Measurements from ENCODE around the gene PPFIA1. TPM values are rescaled to one million over a fixed set of nuclear protein-coding genes. Genes with fewer than 3 reads are reported as not detected.
"Not testable (repeated sequence)": the region's sequence is repeated elsewhere in the genome, so short reads cannot be mapped to it uniquely, and the experiment has no call there.

PPFIA1 gene
- polyA plus RNA-seq, 5 donors, result 39.4 to 55.0 (median 46.9) TPM

DNA sequence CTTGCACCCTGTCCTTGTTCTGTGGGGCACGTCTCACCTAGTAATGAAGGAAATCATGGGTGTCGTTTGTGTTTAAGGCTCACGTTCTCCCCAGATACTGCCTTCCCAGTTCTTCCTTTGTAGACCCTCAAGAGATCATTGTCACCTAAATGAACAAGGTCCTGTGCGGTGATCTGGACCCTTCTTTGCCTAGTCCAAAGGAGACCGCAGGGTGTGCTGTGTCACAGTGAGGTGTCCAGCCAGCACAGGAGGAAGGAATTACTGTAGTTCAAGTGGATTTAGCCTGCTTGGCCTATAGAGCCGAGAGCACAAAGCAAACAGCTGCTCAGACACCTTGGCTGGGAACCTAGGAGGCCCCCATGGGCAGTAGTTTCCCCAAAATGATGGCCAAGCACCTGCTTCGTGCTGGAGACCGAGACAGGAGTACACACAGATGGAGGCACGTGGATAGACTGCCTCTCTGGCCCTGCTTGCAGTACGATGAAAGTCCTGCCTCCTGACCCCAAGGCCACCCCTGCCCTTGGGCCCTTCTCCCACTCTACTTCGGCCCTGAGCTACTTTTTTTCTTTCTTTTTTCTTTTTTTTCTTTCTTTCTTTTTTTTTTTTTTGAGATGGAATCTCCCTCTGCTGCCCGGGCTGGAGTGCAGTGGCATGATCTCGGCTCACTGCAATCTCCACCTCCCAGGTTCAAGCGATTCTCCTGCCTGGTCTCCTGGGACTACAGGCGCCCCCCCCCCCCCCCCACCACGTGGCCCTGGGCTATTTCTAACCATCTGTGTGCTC is 19.4 kb upstream of the PPFIA1 start:
- DNase-seq, result peak in 1 of 2 donors; percentile 7

DNA sequence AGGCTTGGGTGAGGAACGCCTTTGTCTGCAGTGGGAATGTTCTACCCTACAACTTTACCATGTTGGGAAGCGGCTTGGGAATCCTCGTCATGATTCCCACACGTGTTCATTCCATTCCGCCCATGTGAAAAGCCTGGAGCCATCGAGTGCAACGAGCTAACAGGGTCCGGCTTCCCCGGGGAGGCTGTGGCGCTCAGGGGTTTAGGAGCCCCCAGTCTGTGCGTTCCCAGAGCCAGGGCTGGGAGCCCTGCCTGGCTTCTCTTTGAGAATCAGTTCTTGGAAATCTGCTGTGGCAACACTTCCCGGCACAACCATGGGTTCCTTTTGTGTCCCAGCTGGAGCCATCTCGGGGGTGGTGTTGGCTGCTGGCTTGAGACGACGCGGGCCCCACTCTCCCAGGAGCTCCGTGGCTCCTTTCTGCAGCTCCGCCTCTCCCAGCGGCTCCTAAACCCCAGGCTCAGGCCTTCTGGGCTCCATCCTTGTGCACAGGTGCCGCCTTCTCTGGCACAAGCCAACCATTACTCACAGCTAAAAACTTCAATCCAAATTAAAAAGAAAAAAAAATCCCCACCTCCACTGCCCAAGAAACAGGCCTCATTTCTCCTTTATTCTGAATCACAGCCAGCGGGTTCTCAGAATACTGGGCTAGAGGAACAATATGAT is 18.7 kb upstream of the PPFIA1 start:
- DNase-seq, result no peak

DNA sequence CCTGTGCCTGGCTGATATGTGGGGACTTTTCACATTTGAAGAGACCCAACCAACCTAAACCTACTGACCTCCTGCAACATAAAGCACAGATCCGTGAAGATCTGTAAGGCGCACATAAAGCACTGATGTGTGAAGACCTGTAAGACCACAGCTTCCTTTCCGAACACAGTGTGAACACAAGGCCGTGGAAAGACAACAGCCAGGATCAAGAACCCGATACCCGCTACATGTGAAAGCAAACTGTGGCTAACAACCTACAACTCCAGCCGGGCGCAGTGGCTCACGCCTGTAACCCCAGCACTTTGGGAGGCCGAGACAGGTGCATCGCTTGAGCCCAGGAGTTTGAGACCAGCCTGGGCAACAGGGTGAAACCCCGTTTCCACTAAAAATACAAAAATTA is 17.6 kb upstream of the PPFIA1 start:
- no peak for DNase-seq

DNA sequence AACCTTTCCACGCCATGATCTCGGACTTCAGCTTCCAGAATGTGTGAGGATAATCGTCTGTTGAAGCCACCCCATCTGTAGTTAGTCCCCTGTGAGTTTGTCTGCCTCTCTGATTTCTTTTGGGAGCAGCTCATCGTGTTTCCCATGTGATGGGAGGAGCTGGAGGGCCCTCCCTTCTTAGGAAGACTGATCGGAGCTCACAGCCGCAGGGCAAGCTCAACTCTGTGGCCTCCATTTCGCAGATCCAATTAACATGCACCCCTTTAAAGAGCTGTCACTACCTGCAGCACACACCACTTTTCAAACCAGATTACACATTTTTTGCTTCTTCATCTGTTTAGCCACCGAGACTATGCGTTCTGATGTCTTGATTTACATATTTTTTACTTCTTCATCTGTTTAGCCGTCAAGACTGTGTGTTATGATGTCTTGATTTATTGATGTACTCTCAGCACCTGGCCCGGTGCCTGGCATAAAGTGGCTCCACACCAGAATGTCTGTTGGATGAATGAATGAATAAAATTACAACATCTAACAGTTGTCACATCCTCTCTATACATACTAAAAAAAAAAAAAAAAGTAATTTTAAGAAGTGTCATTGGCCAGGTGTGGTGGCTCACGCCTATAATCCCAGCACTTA is 14.9 kb upstream of the PPFIA1 start:
- DNase-seq, result no peak

DNA sequence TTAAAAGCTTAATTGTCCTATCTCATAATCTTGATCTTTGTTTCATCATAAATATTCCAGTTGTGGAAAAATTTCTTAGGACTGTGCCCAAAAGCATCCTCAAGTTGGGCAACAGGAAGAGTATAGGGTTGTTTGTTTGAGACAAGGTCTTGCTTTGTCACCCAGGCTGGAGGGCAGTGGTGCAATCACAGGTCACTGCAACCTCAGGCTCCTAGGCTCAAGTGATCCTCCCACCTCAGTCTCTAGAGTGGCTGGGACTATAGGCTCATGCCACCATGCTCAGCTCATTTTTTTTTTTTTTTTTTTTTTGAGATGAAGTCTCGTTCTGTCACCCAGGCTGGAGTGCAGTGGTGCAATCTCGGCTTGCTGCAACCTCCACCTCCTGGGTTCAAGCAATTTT is 11.4 kb upstream of the PPFIA1 start:
- not testable (repeated sequence) for DNase-seq

DNA sequence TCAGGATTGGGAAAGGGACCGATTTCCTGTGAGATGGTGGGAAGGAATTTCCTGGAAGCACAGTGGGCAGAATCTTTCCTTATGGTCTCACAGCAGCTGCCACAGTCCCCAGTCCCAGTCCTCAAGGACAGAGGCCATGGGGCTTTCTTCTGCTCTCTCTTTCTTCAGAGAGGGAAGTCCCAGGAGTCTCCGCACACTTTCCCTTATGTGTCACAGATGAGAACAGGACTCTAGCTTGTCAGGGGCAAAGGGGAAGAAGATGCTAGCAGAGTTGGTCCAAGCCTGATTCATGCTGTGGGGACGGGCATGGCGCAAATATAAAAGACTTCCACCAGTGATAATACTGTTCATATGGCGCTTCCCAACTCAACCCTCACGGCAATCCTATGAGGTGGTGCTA is 7.5 kb upstream of the PPFIA1 start:
- DNase-seq, result no peak

DNA sequence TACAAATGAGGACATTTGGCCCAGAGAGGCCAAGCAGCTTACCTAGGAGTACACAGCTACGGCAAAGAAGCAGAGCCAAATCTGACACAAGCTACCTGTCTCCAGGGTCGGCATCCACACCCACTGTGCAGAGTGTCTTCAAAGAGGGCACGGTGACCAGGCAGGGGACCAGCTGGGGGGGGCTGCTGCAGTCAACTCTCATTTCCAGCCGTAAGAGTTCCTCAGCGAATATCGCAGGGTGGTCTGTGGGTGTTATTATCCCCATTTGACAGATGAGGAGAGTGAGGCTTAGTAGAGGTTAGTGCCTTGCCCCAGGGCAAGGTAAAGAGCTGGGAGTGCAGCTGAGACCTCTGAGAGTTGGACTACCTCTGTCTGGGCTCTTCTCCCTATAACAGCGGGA is 7.1 kb upstream of the PPFIA1 start:
- no peak for DNase-seq

DNA sequence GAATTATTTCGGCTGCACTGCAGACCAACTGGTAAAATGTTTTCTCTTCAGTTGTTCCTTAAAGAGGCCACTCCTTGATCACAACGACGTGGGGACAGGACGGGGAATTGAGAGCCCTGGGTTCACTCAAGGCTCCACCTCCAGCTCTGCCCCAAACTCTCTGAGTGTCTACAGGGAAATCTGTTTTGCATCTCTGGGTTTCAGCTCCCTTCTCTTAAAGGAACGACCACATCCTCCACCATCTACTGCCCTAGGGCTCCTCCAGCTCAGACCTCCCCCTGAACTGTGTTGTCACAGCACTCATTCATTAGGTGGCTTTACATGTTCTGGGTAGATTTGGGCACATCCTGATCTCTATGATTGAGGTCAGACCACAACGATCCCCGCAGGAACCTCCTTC is 5.1 kb upstream of the PPFIA1 start:
- DNase-seq, result no peak

DNA sequence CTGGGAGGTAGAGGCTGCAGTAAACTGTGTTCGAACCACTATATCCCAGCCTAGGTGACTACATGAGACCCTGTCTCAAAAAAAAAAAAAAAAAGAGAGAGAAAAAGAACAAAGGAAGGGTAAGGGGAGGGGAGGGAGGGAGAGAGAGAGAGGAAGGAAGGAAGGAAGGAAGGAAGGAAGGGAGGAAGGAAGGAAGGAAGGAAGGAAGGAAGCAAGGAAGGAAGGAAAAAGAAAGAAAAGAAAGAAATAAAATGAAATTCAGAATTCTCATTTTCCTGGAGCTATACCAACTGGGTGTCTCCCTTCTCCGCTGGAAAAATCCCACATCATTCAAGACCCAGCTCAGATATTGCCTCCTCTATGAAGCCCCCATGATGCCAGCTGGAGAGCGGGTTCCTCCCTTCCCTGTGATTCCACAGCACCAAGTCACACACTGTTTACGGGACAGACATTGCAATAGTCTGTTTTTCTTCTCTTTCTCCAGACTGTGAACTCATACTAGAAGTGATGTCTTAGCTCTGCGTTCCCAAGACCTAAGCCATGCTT is 3.0 kb upstream of the PPFIA1 start:
- DNase-seq, result no peak

DNA sequence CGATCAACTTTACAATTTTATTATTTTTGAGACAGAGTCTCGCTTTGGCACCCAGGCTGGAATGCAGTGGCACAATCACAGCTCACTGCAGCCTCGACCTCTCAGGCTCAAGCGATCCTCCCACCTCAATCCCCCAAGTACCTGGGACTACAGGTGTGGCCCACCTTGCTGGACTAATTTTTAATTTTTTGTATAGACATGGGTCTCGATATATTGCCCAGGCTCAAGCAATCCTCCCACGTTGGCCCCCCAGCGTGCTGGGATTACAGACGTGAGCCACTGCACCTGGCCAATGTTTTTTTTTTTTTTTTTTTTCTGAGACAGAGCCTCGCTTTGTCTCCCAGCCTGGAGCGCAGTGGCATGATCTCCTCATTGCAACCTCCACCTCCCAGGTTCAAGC is 2.0 kb upstream of the PPFIA1 start:
- no peak for DNase-seq

DNA sequence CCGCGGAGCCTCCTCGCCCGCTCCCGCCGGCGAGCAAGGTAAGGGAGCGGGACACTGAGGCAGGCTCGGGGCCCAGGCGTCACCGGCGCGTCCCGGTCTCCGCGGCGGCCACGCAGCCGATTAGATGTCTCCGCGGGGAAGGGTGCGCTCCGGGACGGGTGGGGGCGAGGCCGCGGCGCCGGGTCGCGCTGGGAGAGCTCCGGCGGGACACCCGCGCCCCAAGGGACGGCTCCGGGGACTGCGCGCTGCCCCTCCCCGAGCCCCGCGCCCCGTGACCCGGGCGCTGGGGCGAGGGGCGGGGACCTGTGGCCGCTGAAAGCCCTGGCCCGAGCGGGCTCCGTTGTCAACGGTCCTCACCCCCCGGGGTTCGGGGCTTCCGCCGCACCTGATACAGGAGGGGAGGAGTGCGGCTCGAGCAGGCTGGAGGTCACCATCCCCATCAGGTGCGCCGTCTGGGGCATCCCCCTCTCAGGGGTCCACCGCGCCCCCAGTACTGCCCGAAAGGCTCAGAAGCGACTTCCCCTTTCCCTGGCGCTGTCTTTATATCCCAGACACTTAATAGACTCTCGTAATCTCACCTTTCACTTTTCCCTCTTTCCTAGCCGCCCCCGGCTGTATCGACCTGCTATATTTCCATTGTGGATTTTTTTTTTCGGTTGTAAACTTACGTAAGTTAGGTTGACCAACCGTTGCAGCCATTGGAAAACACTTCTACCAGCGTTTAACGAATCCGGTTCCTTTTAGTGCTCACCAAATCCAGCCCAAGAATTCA is 573 bp downstream of the PPFIA1 start:
- peak; percentile 20 to 26 for DNase-seq

DNA sequence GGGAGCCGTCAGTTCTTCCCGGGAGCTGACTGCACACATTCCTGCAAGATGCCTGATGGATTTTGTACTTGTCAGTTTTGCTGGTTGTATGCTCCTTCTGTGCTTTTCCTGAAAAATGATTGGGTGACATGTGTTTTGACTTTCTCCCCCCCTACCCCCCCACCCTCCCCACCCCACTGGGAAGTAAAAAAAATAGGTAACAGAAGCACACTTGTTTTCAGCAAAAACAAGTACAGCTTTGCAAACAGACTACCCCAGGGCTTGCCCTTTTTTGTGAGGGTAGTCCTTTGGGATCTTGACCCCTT is 1.1 kb downstream of the PPFIA1 start:
- no peak for DNase-seq

DNA sequence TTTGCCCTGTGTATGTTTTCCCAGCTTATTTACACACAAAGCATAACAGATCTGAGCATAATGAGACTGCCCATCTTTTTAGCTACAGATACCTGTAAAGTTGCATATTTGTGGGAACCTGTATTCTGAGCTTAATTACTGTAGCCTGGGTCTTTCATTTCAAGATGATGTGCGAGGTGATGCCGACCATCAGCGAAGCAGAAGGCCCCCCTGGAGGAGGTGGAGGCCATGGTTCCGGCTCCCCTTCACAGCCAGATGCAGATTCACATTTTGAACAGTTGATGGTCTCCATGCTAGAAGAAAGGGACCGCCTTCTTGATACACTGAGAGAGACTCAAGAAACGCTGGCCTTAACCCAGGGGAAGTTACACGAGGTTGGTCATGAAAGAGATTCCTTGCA is 1.5 kb downstream of the PPFIA1 start:
- no peak for DNase-seq

DNA sequence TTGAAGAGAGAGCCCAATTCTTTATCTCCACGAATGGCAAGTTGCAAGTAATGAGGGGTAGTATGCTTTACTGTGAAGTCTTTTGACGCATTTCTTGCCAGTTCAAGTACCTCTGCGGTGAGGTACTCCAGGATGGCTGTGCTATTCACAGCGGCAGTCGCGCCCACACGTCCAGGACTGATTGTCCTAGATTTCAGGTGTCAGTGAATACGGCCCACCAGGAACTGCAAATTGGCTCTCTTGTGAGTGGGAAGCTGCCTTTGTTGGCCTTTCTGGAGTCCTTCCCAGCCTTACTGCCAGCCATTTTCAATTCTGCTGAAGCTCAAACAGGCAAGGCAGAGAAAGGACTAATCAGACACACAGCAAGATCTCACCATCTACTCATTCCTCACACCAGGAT is 8.5 kb downstream of the PPFIA1 start:
- DNase-seq, result no peak

DNA sequence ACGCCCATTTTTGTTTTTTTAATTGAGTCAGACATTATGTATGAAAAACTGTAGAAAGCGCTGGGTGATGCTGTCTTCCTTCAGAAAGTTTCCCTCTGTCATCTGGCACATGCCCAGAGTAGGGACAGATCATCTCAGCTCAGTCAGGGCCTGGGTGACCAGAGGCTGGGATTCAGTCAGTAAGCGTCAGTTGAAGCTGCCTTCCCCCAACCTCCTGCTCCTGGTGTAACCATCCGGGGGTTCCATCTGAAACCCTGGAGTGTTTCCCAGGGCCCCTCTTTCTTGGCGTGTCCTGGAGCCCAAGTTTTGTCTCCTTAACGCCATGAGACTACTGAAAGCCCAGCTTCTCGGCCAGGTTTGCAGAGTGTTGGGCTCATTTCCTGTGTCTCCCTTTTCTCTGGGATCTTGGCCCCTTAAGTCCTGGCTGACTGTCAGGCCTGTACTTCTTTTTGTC is 10.7 kb downstream of the PPFIA1 start:
- DNase-seq, result peak; percentile 30 to 39

DNA sequence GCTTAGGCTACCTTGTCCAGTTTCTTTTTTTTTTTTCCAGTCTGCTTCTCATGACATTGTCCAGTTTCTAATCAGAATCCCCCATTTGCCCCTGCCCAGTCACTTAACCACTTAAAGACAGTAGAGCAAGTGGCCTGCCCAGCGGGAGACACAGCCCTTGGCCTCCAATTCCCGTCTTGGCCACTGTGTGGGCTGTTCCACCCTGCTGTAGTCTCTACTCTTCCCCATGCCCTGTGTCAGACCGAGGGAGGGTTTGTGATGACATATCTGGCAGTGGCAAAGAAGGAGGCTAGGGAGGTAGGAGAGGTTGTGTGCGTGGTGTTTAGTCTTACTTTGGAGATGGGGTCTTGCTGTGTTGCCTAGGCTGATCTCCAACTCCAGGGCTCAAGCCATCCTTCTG is 11.5 kb downstream of the PPFIA1 start:
- DNase-seq, result no peak

DNA sequence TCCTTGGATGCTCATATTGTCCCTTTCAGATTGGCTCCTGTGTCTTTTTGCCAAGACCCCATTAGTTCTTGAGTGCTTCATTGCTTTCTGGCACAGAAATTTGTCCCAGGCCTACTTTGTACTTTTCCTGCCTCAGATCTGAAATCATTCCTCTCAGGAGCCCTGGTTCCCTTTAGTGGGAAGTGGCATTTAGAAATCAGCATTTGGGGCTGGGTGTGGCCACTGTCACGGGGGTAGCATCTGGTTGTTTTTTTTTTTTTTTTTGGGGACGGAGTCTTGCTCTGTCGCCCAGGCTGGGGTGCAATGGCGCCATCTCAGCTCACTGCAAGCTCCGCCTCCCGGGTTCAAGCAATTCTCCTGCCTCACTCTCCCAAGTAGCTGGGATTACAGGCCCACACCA is 18.2 kb downstream of the PPFIA1 start:
- DNase-seq, result no peak

DNA sequence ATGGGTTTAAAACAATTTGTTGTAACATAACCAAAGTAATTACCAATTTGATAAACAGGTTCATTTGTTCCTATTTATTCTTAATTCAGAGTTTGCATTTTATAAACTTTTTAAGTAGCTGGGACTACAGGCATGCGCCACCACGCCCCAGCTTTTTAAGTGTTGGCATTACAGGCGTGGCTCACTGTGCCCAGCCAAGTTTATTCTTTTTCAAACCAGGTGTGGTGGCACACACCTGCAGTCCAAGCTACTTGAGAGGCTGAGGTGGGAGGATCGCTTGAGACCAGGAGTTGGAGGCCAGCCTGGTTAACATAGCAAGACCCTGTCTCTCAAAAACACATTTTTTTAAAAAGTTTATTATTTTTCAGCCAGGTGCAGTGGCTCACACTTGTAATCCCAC is 19.1 kb downstream of the PPFIA1 start:
- DNase-seq, result no peak

DNA sequence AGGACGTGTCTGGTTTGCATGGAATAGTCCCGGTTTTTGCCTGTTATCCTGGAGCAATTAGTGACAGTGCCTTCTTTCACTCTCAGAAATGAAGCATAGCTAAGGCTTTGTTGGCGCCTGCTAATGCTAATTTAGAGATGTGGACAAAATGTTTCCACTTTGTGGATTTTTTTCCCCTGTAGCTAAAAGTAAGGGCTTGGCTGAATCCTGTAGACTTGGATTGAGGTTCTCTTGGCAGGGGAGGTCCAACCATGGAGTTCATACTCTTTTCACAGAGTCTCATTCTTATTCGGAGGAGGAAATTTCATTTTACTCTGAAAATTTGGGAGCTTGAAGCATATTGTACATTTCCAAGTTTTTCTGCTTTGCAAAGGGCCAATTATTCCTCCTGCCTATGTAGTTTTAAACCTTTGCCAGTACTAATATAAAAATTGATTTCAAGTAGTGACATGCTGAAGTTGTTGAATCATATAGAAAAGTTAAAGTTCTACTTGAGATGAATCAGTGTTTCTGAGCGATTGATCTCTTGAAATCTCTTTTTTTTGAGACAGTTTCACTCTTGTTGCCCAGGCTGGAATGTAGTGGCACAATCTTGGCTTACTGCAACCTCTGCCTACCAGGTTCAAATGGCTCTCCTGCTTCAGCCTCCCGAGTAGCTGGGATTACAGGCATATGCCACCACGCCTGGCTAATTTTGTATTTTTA is 20.0 kb downstream of the PPFIA1 start:
- no peak for DNase-seq

DNA sequence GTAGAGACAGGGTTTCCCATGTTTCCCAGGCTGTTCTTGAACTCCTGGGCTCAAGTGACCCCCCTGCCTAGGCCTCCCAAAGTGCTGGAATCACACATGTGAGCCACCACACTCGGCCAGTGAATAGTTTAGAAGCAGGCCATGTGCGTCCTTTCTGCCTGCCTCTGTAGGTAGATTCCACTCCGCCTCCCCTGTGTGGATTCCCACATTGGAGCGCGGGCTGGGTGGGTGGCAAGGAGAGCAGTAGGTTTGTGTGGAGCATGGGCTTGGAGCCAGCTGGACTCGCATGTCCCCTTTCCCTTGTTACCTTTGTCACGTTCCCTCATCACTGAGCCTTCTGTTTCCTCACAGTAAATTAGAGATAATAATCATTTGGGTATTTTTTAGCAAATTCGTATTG is 21.7 kb downstream of the PPFIA1 start:
- no peak for DNase-seq

DNA sequence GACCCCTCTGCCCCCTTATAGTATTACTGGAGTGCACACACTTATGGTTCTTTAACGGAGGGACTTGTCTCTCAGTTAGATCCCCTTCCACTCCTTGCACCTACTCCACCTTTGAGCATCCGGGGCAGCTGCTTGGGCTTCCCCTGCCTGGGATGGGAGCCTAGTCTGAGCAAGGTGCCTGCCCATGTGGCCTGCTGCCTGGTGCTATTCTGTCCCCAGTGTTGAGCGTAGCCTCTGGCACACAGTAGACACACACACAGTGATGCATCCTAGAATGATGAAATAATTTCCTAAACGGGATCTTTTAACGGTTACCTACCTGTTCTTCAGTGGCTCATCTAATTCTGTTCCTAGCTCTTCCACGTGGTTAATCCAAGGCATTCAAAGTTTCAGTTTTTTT is 22.4 kb downstream of the PPFIA1 start:
- no peak for DNase-seq

DNA sequence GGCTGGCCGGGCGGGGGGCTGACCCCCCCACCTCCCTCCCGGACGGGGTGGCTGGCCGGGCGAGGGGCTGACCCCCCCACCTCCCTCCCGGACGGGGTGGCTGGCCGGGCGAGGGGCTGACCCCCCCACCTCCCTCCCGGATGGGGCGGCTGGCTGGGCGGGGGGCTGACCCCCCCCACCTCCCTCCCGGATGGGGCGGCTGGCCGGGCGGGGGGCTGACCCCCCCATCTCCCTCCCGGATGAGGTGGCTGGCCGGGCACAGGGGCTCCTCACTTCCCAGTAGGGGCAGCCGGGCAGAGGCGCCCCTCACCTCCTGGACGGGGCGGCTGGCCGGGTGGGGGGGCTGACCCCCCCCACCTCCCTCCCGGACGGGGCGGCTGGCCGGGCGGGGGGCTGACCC is 24.7 kb downstream of the PPFIA1 start:
- not testable (repeated sequence) for DNase-seq
